Omental fat pad (tissue), 4 donors: ENCODE measurements around the gene ARHGAP26. TPM values are rescaled to one million over a fixed set of nuclear protein-coding genes. Genes with fewer than 3 reads are reported as not detected.
A peak's percentile ranks its signal among the peaks of the same experiment; 100 is the strongest.
"Not testable (repeated sequence)": the region's sequence is repeated elsewhere in the genome, so short reads cannot be mapped to it uniquely, and the experiment has no call there.

ENCODE experiments used
- ATAC-seq: fragments of 150-250 bp; one replicate; pipeline ENCODE4 v1.9.1; 2016; ENCODE audit warnings: mild to moderate bottlenecking, moderate library complexity; ENCODE audit not compliant: low FRiP score
- DNase-seq: peaks from one replicate; pipeline ENCODE4 v3.0.0-alpha.2; 2019; ENCODE audit warnings: low spot score
- total RNA-seq, 4 donors: library from RNA; depleted of rRNA; stranded (reverse); fragments of >200 nt; gene quantifications; one replicate each; pipeline ENCODE4 v1.1.0, GENCODE V29; 2016
- TF ChIP-seq, protein P1 (sequence below), 3 donors: fragments of 450-650 bp; IDR thresholded peaks; one replicate each; pipeline ENCODE4 v1.5.1; 2016 to 2017; ENCODE audit warnings: antibody characterized with exemption in 3 of 3, mild to moderate bottlenecking in 3 of 3, moderate library complexity in 2 of 3

The ARHGAP26 gene
- total RNA-seq, 4 donors from 2014 or later, result 40.4 to 134 (median 63.6) TPM

DNA sequence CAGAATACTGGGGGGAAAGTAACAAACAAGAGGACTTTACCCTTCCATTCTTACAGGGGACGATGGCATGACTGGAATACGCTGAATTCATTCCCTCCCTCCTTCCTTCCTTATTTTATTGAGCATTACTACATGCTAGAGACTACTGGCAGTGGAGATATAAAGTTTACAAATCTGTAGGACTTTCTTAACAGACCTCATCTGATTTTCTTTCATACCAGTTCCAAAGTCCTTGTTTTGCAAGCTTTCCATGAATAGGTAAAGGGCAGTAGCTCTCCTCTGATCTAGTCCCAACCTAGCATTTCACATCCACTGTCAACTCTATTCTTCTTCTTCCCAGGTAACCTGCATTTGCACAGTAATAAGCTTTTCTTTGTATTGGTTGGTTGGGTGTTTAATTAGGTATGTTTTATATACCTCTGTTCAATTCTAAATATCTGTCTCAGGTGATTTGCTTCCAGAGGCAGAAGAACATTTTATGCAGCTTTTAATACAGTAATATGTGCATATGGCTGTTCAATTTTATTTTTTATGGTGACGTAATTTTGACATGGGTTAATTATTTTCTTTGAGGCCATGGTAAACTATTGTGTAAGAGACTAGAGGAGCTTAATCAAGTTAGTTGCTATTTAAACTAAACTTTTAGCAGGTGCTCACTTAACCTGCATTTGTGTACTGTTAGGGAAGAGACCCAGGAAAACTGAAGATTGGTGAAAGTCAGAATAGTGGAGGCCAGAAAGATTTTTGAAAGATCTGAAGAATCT lies 150.9 kb downstream of the ARHGAP26 start:
- ATAC-seq (no peak), DNase-seq (no peak)
- TF ChIP-seq, protein P1, sequence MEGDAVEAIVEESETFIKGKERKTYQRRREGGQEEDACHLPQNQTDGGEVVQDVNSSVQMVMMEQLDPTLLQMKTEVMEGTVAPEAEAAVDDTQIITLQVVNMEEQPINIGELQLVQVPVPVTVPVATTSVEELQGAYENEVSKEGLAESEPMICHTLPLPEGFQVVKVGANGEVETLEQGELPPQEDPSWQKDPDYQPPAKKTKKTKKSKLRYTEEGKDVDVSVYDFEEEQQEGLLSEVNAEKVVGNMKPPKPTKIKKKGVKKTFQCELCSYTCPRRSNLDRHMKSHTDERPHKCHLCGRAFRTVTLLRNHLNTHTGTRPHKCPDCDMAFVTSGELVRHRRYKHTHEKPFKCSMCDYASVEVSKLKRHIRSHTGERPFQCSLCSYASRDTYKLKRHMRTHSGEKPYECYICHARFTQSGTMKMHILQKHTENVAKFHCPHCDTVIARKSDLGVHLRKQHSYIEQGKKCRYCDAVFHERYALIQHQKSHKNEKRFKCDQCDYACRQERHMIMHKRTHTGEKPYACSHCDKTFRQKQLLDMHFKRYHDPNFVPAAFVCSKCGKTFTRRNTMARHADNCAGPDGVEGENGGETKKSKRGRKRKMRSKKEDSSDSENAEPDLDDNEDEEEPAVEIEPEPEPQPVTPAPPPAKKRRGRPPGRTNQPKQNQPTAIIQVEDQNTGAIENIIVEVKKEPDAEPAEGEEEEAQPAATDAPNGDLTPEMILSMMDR (IDR thresholded peaks at IDR 0.05), result no peak

GRCh38 chr5:142922223-142922952 lies 152.2 kb downstream of the ARHGAP26 start:
- DNase-seq (no peak), ATAC-seq (peak; percentile 64)
- TF ChIP-seq, protein P1 (IDR thresholded peaks at IDR 0.05), result no peak

DNA sequence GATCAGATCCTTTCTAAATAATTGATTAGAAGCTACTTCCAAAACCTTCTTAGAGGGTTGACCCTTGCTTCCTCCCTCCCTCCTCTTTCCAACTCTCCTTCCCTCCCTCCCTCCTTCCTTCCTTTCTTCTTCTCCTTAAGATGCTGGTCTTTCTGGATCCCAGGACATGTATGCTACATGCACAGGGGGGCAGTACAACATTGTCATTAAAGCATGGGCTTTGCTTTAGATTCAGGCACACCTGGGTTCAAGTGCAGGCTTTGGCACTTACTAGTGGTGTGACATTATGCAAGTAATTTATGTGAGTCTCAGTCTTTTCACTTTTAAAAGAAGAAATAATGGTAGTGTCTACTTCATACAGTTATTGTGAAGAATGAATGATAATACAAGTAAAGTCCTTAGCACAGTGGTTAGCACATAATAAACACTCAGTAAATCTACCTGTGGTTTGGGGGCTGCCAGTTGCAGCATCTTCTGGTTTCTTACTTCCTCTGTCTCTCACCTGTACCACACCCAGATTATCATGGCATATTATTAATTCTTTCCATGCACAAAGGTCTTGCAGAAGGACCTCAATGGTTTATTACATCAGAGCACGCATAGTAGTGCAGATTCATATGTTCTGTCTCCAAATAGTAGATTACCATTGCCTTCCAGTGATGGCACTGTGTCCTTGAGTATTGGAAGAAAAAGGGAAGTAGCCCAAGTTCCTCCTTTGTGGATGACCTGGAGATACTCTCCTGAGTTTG lies 154.1 kb downstream of the ARHGAP26 start:
- no peak for ATAC-seq
- DNase-seq, result no peak
- TF ChIP-seq, protein P1 (IDR thresholded peaks at IDR 0.05), result no peak

- DNase-seq (no peak), ATAC-seq (peak; percentile 69)
- TF ChIP-seq, protein P1 (IDR thresholded peaks at IDR 0.05), result no peak
Observed at GRCh38 chr5:142925795-142926194, 155.6 kb downstream of the ARHGAP26 start.

DNA sequence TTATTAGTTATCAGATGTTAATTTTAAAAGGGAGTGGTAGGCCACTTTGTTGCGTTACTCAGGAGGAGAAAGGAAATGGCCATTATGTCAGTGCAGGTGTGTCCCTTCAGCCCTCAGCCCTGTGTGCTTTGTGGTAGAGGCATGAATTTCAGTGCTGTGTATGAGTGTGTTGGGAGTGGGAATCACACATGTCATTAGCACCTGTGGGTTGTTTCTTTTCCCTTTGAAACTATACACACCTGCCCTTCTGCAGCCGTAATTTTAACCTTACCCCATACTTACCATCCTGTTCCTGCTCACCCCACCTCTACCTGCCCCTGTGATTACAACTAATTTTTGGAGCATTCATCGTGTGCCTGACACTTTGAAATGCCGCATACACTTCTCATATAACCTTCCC lies 156.4 kb downstream of the ARHGAP26 start:
- DNase-seq (no peak), ATAC-seq (no peak)
- TF ChIP-seq, protein P1 (IDR thresholded peaks at IDR 0.05), result no peak

DNA sequence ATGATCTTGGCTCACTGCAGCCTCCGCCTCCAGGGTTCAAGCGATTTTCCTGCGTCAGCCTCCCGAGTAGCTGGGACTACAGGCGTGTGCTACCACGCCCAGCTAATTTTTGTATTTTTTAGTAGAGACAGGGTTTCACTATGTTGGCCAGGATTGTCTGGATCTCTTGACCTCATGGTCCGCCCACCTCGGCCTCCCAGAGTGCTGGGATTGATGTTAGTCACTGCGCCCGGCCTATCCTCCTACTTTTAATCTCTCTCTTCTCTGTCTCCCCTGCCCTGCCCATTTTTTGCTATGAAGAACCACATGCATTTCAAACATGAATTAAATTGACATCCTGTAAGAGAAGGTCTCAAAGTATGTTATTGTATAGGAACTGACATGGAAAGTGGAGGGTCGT lies 158.8 kb downstream of the ARHGAP26 start:
- not testable (repeated sequence) for DNase-seq, ATAC-seq

DNA sequence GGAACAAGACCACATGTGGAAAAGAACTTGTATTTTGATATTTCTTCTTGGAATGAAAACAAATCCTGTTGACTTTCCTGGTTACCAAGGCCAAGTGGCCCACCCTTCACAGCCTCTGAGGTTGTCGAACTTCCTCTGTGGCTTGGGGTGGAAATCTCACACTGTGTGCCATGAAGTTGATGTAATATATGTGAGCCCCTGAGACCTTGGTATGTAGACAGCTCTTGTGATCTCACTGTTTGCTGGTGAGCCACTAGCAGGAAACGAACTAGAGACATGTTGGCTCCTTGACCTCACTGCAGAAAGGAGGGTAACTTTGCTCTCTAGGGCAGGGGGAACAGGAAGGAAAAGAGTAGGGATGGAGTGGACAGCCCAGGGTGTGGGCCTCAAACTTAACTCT lies 159.4 kb downstream of the ARHGAP26 start:
- DNase-seq (no peak), ATAC-seq (no peak)
- TF ChIP-seq, protein P1 (IDR thresholded peaks at IDR 0.05), result no peak
